Activated gamma-delta T cell treated with Interleukin-2 at 50 U/mL for 16 hours (primary cell): ENCODE results near the gene WSCD1.

Experiments used
- DNase-seq: peaks from one replicate; pipeline ENCODE4 v3.0.0-alpha.2; 2020

WSCD1 gene

GRCh38 chr17:6162216-6162615 is 92.0 kb downstream of the WSCD1 start:
- DNase-seq = no peak

GRCh38 chr17:6162892-6163291 is 92.7 kb downstream of the WSCD1 start:
- no peak for DNase-seq

- DNase-seq = no peak
Observed at GRCh38 chr17:6163612-6164333, 93.6 kb downstream of the WSCD1 start.

- no peak for DNase-seq
Observed at GRCh38 chr17:6164996-6165395, 94.8 kb downstream of the WSCD1 start.

- DNase-seq = no peak
Observed at GRCh38 chr17:6165806-6166205, 95.6 kb downstream of the WSCD1 start.

DNA sequence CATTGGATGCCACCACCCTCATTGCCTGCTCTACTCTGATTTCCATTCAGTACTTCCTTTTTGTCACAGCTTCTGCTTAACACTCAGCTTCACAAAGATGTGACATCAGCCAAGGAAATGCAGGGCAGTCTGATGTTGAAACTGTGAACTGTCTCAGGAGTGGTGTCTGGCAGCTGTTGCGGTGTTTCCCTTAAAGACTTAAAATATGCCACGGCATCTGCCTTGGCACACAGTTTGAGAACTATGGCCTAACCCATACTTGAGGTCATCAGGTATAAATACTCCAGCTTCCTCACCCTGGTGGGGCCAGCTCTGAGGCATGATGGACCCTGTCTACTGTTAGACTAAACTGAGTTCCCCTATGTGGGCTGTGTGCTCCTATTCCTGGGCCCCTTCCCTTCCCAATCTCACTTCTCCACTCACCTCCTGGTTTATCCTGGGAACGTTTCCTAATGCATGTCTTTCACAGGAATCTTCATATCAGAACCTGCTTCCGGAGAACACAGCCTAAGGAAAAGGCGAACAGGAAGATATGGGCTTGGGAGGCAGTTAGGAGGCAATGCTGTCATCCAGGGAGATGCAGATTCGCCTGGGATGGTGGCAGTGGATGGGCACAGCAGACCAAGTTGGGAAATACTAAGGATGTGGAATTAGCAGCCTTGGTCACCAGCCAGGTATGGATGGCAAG is 96.5 kb downstream of the WSCD1 start:
- no peak for DNase-seq

GRCh38 chr17:6168296-6168695 is 98.1 kb downstream of the WSCD1 start:
- no peak for DNase-seq

- no peak for DNase-seq
Observed at GRCh38 chr17:6170349-6170748, 100.2 kb downstream of the WSCD1 start.

- no peak for DNase-seq
Observed at GRCh38 chr17:6172642-6173330, 102.6 kb downstream of the WSCD1 start.

- DNase-seq = no peak
Observed at GRCh38 chr17:6173653-6174052, 103.5 kb downstream of the WSCD1 start.
